Measurements from ENCODE around the gene CSNK2A1.

- no peak for TF ChIP-seq CTCF (IDR thresholded peaks at IDR 0.05; ENCODE audit: low read depth, low read length, missing input control)
- no peak for TF ChIP-seq MAX (IDR thresholded peaks at IDR 0.05)
- TF ChIP-seq GABPA (IDR thresholded peaks at IDR 0.05 in 1 of 2, conservative IDR thresholded peaks at IDR 0.05 in 1 of 2), result no peak
- no peak for TF ChIP-seq TAF1 (conservative IDR thresholded peaks at IDR 0.05)
- TF ChIP-seq YY1 (IDR thresholded peaks at IDR 0.05), result no peak
- no peak for TF ChIP-seq REST (IDR thresholded peaks at IDR 0.05)
- no peak for TF ChIP-seq NR2F2 (IDR thresholded peaks at IDR 0.05)
- TF ChIP-seq RXRA (IDR thresholded peaks at IDR 0.05), result no peak
- no peak for TF ChIP-seq ZBTB33 (IDR thresholded peaks at IDR 0.05)
- no peak for TF ChIP-seq RAD21 (IDR thresholded peaks at IDR 0.05)
- no peak for TF ChIP-seq SP1 (IDR thresholded peaks at IDR 0.05)
Measured at GRCh38 chr20:542777-543368, 717 bp downstream of the CSNK2A1 start.
